Measurements from ENCODE around the gene TACR2. TPM values are rescaled to one million over a fixed set of nuclear protein-coding genes. Genes with fewer than 3 reads are reported as not detected.

Gene TACR2
- polyA plus RNA-seq, 3 donors: 0.19 to 0.23 (median 0.20) TPM

- Mint-ChIP-seq H3K9me3 (peaks cover 0 to 3% (median 0%) of the 10 kb centered on the region in 7 donors), H3K36me3 (no peaks in the 10 kb centered on the region), H3K27ac (peak overlapping the region in 1 of 7 donors; percentile 6), H3K27me3 (ENCODE audit: low read depth in 3 of 3) (peaks cover 3 to 7% (median 4%) of the 10 kb centered on the region in 3 donors), H3K4me3 (no peak overlapping the region), H3K4me1 (peaks cover 10% of the 10 kb centered on the region)
- H3K4me3 ChIP-seq (replicated peaks in 1 of 3; ENCODE audit: low read depth in 2 of 3, low read length in 3 of 3): no peak overlapping the region
- DNase-seq: no peak
- no peak overlapping the region for H3K27ac ChIP-seq (ENCODE audit: low read depth in 1 of 2, low read length in 2 of 2)
- WGBS (ENCODE audit: insufficient coverage): 78% methylated on average over 4 of the region's 8 CpGs
- no peak overlapping the region for H3K9ac ChIP-seq (ENCODE audit: insufficient read depth, low read length, poor library complexity, severe bottlenecking)
- no peaks in the 10 kb centered on the region for H3K9me3 ChIP-seq (replicated peaks in 1 of 2; ENCODE audit: control insufficient read depth in 1 of 2, insufficient read depth in 1 of 2, low read length in 2 of 2)
- H4K20me1 ChIP-seq (ENCODE audit: insufficient read depth, low read length): no peaks in the 10 kb centered on the region
- no peaks in the 10 kb centered on the region for H3K36me3 ChIP-seq (replicated peaks in 1 of 2; ENCODE audit: control insufficient read depth in 1 of 2, insufficient read depth in 2 of 2, low read length in 2 of 2)
- H2AFZ ChIP-seq (ENCODE audit: insufficient read depth, low read depth, low read length, poor library complexity, severe bottlenecking): no peak overlapping the region
- TF ChIP-seq CTCF (IDR thresholded peaks at IDR 0.05): no peak
- no peak overlapping the region for H3K4me2 ChIP-seq (replicated peaks; ENCODE audit: extremely low read depth, low read length, poor library complexity, severe bottlenecking)
- intact Hi-C loops (cut with micrococcal nuclease): loop anchor here (5.0 kb wide), 1 partner anchor 79 kb away; no protein-coding TSS in a partner anchor
- no peaks in the 10 kb centered on the region for H3K79me2 ChIP-seq (ENCODE audit: insufficient read depth, low read length)
- H3K4me1 ChIP-seq (ENCODE audit: control insufficient read depth in 1 of 2, insufficient read depth in 2 of 2, low read length in 2 of 2): peaks cover 5 to 6% of the 10 kb centered on the region in 2 donors
- no peaks in the 10 kb centered on the region for H3K27me3 ChIP-seq (ENCODE audit: control insufficient read depth in 2 of 2, insufficient read depth in 2 of 2, low read length in 2 of 2)
These were observed 11.4 kb upstream of the TACR2 start for GRCh38 chr10:69428165-69428564.

DNA sequence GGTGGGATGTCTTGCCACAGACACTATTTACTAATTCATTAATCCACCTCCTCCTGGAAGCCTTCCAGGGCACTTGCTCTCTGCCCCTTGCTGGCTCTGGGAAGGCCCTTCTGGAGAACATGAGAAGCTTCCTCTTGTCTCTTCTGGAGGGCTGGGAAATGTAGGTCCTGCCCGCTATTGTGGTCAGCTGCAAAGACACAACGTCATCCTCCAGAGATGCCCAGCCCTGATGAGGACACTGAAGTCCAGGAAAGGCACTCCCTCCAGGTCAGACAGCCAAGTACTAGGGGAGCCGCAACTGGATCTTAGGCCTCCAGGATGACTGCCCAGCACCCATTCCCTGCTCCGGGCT, 9.6 kb upstream of the TACR2 start:
- H3K36me3 Mint-ChIP-seq: no peaks in the 10 kb centered on the region
- no peaks in the 10 kb centered on the region for H4K20me1 ChIP-seq (ENCODE audit: insufficient read depth, low read length)
- H3K9me3 ChIP-seq (replicated peaks in 1 of 2; ENCODE audit: control insufficient read depth in 1 of 2, insufficient read depth in 1 of 2, low read length in 2 of 2): no peaks in the 10 kb centered on the region
- no peak overlapping the region for H3K4me2 ChIP-seq (replicated peaks; ENCODE audit: extremely low read depth, low read length, poor library complexity, severe bottlenecking)
- H3K4me1 Mint-ChIP-seq: peaks cover 17% of the 10 kb centered on the region
- no peak overlapping the region for H2AFZ ChIP-seq (ENCODE audit: insufficient read depth, low read depth, low read length, poor library complexity, severe bottlenecking)
- peaks cover 6 to 10% of the 10 kb centered on the region in 2 donors for H3K4me1 ChIP-seq (ENCODE audit: control insufficient read depth in 1 of 2, insufficient read depth in 2 of 2, low read length in 2 of 2)
- DNase-seq: no peak
- no peak overlapping the region for H3K4me3 Mint-ChIP-seq
- peaks cover 3 to 11% (median 7%) of the 10 kb centered on the region in 3 donors for H3K27me3 Mint-ChIP-seq (ENCODE audit: low read depth in 3 of 3)
- WGBS (ENCODE audit: insufficient coverage): 81% methylated on average over 3 of the region's 4 CpGs
- no peak overlapping the region for H3K27ac ChIP-seq (ENCODE audit: low read depth in 1 of 2, low read length in 2 of 2)
- no peaks in the 10 kb centered on the region for H3K27me3 ChIP-seq (ENCODE audit: control insufficient read depth in 2 of 2, insufficient read depth in 2 of 2, low read length in 2 of 2)
- intact Hi-C loops (cut with micrococcal nuclease): loop anchor here (5.0 kb wide), 1 partner anchor 81 kb away; no protein-coding TSS in a partner anchor
- H3K36me3 ChIP-seq (replicated peaks in 1 of 2; ENCODE audit: control insufficient read depth in 1 of 2, insufficient read depth in 2 of 2, low read length in 2 of 2): no peaks in the 10 kb centered on the region
- no peak for TF ChIP-seq CTCF (IDR thresholded peaks at IDR 0.05)
- H3K79me2 ChIP-seq (ENCODE audit: insufficient read depth, low read length): no peaks in the 10 kb centered on the region
- no peak overlapping the region for H3K9ac ChIP-seq (ENCODE audit: insufficient read depth, low read length, poor library complexity, severe bottlenecking)
- H3K27ac Mint-ChIP-seq: no peak overlapping the region
- peaks cover 0 to 3% (median 0%) of the 10 kb centered on the region in 7 donors for H3K9me3 Mint-ChIP-seq
- H3K4me3 ChIP-seq (replicated peaks in 1 of 3; ENCODE audit: low read depth in 2 of 3, low read length in 3 of 3): no peak overlapping the region
